Nucleus accumbens (tissue), 56 donors: ENCODE results near the gene NKX6-2.
"Not testable (repeated sequence)": the region's sequence is repeated elsewhere in the genome, so short reads cannot be mapped to it uniquely, and the experiment has no call there.

Source experiments
- DNase-seq, 56 donors: peaks; one replicate each; lab custom pipeline; 2025; lab: John Stamatoyannopoulos, UW

NKX6-2 gene

GRCh38 chr10:132785723-132786475 lies at the start of gene NKX6-2:
NKX6-2 (minus strand) TSS chr10:132786147; CDS start chr10:132785948, 199 bp downstream.
- peak in 32 of 56 donors; percentile 11 to 74 (median 40) for DNase-seq

DNA sequence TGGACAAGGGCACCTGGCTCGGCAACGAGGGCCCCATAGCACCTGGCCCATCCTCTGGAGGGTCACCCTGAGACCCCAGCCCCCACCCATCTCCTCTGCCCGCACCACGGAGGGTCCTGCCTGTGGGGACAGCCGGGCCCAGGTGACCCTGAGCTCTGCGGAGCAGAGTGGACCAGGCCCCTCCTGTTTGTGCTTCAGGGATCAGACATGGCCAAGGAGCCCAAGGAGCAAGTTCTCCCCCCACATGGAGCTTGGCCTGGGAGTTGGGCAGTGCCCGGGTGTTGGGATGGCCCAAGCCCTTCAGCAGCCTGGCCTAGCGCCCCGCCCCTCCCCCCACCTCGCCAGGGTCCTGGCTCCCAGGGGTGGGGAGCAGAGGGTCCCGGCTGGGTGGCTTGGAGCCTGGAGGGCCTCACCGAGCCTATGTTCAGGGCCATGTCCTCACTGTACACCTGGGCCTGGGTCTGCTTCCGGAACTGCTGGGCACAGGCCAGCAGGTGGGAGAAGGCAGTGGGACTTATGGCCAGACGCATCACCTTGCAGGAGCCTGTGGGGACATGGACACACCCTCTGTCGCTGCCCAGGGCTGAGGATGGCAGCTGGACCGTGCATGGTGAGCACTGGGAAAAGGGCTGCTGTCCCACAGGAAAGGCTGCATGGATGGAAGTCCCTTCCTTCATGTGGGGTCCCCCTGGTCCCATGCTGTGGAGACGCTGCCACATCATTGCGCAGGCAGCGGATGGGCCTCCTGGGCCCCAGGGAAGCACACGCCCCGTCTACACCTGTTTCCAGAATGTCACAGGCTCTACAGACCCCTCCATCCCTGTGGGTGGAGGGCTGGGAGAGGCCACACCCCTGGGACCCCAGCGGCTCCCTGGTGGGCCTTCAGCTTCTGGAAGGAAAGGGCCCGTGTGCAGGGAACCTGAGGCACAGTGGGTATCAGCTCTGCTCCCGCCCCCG lies 49.2 kb upstream of the NKX6-2 start:
- DNase-seq, result no peak

DNA sequence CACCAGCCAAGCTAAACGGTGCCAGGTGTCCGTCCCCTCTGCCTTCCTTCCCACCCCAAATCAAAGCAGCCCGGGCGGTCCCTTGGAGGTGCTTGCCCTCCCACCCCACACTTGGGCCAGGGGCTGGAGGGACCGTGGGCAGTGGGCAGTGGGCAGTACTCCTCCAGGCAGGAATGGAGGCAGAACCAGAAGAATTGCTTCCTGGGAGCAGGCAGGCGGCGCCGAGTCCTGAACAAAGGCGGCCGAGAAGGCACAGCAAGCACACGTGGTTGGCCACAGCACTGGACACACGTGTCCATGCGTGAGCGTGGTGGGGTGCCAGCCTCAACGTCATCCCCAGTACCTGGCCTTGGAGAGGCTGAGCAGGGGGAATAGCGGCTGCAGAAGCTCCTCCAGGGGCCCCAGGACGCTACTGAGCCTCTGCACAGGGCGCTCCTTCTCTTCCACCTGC lies 48.4 kb upstream of the NKX6-2 start:
- no peak for DNase-seq

DNA sequence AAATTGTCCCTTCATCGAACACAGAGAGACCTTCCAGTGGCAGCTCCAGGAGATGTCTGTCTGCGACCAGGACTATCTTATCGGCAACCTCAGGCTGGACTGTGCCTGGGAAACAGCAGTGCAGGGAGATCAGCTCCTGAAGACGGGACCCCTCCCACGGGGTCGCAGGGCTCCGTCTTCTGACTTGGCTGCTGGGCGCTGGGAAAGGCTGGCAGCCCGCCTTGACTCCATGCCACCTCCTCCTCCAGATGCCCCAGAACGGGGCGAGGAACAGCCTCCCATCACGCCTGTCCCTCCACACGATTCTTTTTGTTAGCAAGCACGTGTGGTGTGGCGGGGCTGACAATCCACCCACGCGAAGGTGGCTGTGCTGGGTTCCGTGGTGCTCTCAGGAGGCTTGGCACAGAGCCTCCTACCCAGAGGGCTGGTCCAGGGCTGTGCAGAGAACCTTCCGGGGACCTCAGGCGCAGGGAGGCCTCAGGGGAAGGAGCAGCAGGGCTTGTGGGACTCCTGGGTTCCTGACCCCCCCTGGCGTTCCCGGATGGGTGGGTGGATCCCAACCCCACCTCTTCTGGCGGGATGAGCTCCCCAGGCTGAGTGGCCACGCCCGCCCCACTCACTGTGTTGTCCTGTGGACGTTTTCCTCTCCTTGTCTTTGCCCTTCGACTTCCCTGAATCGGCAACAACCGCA lies 47.6 kb upstream of the NKX6-2 start:
- DNase-seq, result no peak

- DNase-seq, result no peak
Observed at GRCh38 chr10:132832186-132832969, 46.4 kb upstream of the NKX6-2 start.

DNA sequence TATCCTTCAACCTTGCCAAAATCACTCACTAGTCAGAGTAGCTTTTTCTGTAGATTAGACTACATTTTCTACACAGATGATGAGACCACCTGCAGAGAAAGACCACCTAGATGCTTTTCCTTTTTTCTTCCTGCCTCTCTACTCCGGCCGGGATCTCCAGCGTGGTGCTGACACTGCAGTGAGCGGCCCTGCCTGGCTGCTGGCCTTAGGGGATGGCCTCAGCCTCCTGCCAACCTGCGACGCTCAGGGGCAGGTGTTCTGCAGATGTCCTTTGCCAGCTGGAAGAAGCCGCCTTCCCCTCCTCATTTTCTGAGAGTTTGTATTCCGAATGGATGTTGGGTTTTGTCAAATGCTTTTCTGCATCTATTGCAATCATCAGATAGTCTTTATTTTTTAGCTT lies 43.5 kb upstream of the NKX6-2 start:
- no peak for DNase-seq

- no peak for DNase-seq
Observed at GRCh38 chr10:132828681-132829080, 42.7 kb upstream of the NKX6-2 start.

GRCh38 chr10:132827861-132828539 lies 42.1 kb upstream of the NKX6-2 start:
- DNase-seq, result no peak

GRCh38 chr10:132827423-132827789 lies 41.5 kb upstream of the NKX6-2 start:
- DNase-seq, result no peak

- no peak for DNase-seq
Observed at GRCh38 chr10:132826524-132827422, 40.8 kb upstream of the NKX6-2 start.

DNA sequence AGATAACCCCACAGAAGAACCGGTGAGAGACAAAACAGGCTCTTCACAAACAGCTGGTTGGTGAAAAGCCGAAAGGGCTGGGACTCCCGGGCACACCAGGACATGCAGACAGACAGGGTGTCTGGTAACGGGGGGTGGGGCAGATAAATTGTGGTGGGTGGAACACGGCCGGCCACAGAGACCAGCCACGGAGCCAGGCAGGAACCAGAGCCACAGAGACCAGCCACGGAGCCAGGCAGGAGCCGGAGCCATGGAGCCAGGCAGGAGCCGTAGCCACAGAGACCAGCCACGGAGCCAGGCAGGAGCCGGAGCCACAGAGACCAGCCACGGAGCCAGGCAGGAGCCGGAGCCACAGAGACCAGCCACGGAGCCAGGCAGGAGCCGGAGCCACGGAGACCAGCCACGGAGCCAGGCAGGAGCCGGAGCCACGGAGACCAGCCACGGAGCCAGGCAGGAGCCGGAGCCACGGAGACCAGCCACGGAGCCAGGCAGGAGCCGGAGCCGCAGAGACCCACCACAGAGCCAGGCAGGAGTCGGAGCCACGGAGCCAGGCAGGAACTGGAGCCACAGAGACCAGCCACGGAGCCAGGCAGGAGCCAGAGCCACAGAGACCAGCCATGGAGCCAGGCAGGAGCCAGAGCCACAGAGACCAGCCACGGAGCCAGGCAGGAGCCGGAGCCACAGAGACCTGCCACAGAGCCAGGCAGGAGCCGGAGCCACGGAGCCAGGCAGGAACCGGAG lies 40.0 kb upstream of the NKX6-2 start:
- DNase-seq, result not testable (repeated sequence)

DNA sequence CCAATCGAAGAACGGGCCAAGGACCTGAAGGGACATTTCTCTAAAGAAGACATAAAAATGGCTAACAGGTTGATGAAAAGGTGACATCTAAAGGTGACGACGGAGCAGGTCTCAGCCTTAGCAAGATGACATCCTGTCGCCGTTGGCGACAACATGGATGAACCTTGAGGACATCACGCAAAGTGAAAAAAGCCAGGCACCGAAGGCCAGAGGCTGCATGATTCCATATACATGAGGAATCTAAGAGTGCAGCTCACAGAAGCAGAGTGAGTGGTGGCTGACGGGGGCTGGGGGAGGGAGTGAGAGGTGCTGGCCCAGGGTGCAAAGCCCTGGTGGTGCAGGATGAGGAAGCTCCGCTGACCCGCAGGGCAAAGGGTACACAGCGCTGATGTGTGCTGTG lies 34.1 kb upstream of the NKX6-2 start:
- DNase-seq, result no peak

GRCh38 chr10:132817701-132818211 lies 31.8 kb upstream of the NKX6-2 start:
- DNase-seq, result no peak

DNA sequence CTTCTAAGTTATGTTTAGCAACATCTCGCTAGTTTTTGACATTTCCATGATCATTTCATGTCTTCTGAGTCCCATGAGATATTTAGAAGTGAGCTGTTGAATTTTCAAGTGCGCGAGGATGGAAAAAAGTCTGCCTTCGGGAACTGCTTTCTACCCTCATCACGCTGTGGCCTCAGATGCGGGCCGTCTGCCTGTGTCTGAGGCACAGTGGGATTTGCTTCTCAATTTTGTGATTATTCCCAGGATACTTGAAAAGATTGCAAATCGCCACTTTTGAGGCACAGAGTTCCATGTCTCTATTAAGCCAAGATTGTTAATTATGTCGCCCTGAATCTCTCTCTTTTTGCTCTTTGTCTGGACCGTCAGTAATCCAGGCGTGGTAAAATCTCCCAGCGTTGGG lies 30.8 kb upstream of the NKX6-2 start:
- no peak for DNase-seq

- no peak for DNase-seq
Observed at GRCh38 chr10:132815168-132815857, 29.4 kb upstream of the NKX6-2 start.

DNA sequence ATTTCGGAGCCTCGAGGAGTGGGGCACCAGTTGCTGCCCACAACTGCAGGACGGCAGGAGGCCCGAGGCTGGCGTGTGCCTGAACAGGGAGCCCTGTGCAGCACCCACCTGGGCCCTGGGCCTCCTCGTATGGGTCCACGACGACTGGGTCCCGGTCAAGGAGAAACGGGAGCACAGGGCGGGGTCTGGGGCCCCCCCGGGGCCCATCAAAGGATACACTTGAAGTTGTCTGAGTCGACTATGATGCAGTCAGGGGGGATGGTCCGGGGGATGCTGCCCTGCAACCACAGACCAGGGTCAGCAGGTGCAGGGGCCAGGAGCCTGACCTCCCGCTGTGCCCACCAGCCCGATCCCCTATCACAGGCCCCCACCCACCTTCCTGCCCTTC lies 28.5 kb upstream of the NKX6-2 start:
- no peak for DNase-seq
